GM03348 (cell line): ENCODE measurements around the gene SAMD8.
A peak's percentile ranks its signal among the peaks of the same experiment; 100 is the strongest.
"Not testable (repeated sequence)": the region's sequence is repeated elsewhere in the genome, so short reads cannot be mapped to it uniquely, and the experiment has no call there.

Source experiments
- DNase-seq: peaks from one replicate; pipeline ENCODE4 v3.0.0; 2012; ENCODE audit warnings: low spot score

Gene SAMD8

DNA sequence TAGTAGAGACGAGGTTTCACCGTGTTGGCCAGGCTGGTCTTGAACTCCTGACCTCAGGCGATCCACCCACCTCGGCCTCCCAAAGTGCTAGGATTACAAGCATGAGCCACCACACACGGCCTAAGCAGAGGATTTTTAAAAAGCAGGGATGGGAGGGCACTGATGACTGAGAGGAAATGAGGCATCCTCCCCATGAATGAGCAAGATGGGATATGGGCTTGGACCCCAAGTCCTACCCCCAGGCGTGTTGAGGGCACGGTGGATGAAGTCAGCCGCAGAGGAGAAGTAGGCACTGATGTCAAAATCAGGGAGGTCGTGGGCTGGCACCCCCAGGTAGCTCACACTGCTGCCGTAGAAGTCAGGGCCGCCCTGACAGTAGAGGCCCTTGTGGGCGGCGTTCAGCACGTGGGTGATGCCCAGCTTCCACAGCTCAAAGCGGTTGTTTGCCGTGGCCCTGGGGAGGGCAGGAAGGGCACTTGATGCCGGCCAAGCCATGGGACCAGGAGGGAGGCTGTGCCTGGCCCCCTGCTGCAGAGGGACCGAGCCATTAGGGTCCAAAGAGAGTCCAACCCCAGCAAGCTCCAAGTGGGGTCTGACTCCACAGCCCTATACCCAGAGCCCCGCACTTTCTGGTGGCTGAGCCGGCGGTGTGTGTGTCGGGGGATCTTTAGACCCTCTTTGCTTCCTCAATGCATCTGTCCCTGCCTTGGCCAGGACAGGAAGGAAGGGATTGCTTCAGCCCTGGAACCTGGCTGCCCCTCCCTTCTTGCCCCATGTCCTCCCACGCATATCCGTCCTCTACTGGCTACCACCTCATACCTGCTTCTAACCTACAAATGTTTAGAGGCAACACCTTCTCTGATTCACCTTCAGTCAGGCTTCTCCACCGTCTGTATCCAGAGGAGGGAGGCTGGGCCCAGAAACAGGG is 3.4 kb upstream of the SAMD8 start:
- DNase-seq: no peak

DNA sequence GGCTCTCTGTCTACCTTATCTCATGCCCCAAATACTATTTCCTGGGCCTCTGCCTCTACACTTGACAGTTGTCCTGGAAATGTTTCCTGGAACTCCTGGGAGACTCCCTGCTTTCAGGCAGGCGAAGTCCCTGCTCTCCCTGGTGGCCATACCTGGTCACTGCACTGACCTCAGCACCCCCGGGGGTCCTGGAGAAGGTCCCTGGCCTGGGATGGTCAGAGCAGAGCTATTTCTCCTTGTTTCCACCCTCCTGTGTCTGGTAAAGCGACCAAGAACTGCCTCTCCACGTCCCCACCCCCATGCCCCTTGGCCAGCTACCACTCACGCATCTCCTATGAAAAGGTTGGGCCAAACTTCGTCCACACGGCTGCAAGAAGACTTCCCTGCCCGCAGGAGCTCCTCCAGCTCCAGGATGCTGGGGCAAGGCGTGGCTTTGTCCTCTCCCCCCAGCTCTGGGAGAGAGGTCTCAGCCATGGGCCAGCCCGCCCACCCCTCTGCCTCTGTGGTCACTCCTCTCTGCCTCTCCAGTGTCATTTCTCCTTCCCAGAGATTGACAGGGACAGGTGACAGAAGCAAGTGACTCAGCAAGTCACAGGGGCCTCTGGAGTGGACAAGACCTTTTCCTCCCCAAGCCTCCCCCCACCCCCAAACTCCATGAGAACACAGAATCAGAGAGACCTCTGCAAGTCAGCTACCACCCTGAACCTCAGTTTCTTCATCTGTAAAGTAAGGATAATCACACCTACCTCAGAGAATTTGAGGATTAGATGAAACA is 2.6 kb upstream of the SAMD8 start:
- DNase-seq: peak; percentile 69

DNA sequence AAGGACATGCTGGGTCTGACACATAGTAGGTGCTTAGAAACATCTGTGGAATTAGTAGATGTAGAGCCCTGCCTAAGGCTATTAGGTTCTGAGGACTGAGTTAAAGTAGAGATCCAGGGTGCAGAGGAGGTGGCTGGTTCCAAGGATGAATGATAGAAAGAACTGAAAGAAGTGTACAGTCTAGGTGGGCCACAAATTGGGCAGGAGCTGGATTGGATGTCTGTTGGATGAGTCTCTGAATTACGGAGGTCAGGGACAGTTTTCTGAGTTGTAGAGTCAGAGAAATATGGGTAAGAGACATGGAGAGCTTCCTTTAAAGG is 2.0 kb upstream of the SAMD8 start:
- DNase-seq: no peak

DNA sequence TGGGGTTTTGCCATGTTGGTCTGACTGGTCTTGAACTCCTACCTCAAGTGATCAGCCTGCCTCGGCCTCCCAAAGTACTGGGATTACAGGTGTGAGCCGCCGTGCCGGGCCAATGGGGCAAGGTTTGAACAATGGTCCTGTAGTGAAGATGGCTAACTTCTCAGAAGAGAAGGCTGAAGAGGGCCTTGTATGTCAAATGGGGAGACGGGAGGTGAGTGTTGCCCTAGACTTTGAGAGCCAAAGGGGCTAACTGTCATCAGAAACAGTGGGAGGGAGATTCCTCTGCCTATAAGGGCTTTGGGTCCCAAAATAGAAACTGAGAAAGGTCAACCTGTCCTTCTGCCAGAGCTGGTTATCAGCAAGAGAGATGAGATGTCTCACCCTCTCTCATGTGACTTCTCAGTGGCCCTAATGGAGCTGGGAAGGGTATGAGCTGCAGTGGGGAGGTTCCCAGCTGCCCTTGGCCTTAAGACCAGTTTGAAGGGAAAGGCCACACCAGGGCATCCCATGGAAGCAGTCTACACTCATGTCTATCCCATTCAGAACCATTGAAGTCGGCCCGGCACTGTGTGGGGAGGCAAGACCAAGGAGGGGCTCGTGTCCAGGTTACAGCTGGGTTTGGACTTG is 1.3 kb upstream of the SAMD8 start:
- DNase-seq: no peak

DNA sequence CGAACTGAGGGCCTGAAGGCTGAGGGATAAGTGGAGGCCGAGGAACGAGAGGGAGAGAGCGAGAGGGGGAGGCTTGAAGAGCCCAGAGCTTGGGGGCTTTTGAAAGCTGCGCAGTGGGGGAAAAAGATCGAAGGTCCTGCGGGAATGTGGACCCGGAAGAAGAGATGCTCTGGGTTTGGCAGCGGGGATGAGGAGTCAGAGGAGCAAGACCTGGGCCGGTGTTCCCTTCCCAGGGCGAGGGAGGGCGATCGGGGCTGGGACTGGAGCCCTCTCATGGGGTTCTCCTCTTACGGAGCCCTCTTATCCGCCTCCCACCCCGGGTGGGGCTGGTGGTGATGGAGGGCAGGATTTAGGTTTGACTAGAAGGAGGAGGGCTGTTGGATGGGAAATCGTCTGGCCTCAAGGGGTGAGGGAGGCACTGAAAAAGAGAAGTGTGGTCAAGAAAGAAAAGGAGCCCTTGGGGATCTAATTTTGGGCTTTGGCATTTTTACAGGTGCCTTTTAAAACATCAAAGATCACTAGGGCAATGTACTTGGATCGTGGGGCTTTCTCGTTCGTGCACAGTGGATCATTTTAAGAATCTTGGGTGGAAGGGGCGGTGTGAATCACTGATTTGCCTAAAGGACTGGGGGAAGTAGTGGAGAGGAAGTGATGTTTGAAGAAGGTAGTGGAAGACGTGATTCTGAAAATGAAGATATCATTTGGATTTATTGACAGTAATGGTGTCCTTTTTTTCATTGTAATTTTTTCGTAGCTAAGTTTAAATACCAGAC is 637 bp downstream of the SAMD8 start:
- peak; percentile 66 for DNase-seq

DNA sequence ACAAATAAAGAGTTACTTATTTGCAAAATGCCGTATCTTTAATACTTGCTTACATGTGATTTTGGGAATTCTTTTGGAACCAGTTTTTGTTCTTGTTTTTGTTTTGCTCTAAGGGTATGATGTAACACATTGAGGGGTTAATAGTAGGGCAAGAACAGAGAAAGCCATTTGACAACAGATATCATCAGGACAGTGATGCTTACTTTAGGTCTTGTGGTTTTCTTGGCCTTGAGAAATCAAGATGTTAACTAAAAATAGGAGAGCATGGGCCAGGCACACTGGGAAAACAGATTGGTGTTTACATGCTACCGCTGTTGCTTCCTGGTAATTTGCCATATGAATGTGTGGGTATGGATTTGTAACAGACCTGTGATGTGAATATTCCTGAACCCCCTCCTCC is 3.7 kb downstream of the SAMD8 start:
- DNase-seq: no peak

DNA sequence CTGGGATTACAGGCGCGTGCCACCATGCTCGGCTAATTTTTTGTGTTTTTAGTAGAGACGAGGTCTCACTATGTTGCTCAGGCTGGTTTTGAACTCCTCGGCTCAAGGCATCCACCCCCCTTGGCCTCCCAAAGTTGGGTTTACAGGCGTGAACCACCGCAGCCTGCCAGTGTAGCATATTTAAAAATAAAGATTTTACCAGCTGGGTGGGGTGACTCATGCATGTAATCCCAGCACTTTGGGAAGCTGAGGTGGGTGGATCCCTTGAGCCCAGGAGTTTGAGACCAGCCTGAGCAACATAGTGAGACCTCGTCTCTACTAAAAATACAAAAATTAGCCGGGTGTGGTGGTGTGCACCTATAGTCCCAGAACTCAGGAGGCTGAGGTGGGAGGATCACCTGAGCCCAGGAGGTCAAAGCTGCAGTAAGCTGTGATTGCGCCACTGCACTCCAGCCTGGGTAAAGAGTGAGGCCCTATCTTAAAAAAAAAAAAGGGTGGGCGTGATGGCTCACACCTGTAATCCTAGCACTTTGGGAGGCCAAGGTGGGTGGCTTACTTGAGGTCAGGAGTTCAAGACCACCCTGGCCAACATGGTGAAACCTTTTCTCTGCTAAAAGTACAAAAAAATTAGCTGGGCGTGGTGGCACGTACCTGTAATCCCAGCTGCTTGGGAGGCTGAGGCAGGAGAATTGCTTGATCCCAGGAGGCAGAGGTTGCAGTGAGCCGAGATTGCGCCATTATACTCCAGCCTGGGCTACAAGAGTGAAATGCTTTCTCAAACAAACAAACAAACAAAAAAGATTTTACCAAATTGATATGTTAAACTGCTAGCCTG is 5.7 kb downstream of the SAMD8 start:
- not testable (repeated sequence) for DNase-seq

DNA sequence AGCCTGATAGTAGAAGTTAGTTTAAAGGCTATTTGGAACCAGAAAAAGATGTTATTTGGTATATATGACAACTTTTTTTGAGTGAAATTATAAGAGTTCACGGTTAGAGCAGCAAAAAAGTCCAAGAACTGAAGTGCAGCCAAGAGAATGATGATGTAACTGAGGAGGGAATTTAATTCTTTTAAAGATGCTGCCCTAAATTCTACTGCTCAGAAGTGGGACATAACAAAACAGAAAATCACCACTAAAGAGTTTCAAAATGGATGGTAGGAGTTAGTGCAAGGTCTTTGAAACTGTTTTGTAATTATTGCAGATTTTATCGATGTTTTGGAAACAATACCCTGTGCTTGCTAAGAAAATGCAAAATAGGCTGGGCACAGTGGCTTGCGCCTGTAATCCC is 6.5 kb downstream of the SAMD8 start:
- DNase-seq: peak; percentile 47

DNA sequence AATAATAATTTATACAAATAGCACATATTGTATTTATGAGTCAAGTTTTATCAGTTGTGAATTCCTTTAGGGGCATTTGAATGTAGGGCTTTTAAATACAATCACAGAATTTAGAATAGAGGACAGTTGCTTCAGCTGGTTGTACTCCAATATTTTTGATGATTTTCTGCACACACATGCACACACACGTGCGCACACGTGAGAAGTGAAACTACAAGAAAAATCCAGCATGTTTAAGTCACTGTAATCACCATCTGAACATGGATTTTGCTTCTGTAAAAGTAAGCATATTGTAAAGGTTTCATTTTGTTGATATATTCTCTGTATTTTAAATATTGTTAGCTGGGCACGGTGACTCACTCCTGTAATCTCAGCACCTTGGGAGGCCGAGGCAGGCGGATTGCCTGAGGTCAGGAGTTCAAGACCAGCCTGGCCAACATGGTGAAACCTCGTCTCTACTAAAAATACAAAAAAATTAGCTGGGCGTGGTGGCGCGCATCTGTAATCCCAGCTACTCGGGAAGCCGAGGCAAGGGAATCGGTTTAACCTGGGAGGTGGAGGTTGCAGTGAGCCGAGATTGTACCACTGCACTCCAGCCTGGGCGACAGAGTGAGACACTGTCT is 8.1 kb downstream of the SAMD8 start:
- not testable (repeated sequence) for DNase-seq

DNA sequence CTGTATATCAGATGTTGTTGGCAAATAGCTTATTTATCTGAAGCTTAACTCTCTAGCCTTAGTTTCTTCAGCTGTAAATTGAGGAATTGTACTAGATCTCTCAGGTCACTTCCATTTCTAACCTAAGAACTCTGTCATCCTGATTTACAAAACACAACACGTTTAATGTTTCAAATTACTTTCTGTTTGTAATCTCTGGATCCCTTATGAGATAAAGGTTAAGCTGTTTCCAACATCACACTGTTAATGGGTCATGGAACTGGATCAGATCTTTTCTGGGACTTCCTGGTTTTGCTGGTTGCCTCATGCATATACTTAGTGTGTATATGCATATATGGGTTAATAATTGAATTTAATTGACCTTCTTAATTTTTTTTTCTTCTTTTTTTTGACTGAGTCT is 9.9 kb downstream of the SAMD8 start:
- DNase-seq: no peak

DNA sequence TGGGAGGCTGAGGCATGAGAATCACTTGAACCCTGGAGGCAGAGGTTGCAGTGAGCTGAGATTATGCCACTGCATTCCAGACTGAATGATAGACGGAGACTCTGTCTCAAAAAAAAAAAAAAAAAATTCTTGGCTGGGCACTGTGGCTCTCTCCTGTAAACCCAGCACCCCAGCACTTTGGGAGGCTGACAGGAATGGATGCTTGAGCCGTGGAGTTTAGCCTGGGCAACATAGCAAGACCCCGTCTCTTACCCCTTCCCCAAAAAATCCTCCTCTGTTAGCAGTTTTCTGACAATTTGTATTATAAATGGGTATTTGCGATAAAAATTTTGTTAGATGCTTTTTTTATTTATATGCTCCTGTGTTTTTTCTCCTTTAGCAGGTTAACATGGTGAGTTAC is 11.0 kb downstream of the SAMD8 start:
- no peak for DNase-seq

DNA sequence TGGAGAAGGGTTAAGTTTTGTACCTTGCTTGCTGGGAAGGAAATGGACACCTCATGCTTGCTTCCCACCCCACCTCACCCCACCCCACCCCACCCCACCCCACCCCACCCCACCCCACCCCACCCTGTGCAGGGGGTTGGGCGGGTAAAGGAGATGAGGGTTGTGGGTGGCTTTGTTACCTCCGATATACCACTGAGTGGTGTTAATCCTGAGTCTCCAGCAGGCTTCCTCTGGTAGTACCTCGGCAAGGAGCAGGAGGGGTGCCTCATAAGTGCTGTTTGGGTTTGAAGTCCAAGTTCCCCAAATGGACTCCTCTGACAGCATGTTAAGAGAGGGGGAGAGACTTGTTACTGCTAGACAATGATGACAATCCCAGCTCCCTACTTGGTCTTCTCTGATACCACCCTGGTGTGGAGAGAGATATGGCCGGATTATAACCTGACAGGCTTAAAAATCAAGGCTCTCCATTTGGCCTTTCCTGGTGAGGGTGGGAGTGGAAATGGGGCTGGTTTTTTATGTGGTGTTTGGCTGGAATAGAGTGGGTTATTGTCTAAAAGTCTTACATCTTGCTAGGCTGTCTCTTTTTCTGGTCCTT is 11.7 kb downstream of the SAMD8 start:
- no peak for DNase-seq

DNA sequence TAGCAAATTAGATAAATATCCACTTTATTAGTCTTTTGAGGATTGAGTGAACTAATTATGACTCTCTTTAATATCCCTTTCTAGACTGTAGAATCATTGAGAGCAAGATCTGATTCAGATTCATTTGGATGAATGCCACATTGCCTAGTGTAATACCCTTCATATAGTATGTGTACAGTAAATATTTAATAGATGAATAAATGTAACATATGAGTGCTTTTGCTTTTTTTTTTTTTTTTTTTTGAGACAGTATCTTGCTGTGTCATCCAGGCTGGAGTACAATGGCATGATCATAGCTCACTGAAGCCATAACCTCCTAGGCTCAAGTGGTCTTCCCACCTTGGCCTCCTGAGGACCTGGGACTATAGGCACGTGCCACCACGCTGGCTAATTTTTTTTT is 14.8 kb downstream of the SAMD8 start:
- no peak for DNase-seq

DNA sequence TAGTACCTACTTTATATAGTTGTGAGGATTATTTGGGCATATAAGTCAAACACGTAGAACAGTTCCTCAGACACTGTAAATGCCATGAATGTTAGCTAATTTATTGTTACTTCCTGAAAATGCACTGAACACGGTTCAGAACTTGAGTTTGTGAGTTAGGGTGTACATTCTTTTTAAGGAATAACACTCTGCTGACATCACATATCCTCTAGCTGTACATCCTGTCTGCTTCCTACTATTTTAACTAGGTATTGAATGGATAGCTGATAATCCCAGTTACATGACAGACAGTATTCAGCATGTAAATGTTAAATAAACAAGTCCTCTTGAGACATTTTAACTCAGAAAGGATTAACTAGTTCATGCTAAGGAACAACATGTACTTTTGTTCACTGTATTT is 16.0 kb downstream of the SAMD8 start:
- no peak for DNase-seq

DNA sequence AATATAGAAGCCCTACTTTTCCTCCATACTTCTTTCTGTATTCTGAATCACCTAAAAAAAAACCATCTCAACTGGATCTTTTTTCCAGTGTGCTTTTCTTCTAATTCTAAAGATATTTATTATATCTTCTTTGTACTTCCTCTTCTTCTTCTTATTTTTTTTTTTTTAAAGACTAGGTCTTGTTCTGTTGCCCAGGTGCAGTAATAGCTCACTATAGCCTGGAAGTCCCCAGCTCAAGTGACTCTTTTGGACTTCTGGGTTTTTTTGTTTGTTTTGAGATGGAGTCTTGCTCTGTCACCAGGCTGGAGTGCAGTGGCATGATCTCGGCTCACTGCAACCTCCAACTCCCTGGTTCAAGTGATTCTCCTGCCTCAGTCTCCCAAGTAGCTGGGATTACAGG is 17.5 kb downstream of the SAMD8 start:
- DNase-seq: not testable (repeated sequence)

DNA sequence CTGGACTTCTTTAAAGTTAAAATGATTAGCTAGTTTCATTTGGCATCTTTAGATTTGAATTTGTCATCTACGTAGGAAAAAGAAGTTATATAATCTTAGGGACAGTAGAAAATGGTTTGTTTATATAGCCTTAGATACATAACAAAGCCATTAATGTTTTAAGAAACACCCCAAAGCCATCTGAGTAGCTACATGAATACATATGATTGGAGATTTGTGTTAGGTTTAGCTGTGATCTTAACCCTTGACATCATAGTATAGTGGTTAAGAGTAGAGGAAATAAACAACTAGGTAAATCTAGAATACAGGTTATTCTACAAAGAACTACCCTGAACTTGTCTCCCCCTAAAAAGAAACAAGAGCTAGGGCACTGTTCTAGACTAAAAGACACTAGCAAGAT is 18.1 kb downstream of the SAMD8 start:
- DNase-seq: no peak

DNA sequence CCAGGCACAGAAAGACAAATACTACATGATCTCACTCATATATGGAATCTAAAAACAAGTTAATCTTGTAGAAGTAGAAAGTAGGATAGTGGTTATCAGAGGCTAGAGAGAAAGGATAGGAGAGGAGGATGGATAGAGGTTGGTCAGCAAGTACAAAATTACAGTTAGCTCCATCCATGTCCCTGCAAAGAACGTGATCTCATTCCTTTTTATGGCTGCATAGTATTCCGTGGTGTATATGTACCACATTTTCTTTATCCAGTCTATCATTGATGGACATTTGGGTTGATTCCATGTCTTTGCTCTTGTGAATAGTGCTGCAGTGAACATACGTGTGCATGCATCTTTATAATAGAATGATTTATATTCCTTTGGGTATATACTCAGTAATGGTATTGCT is 22.2 kb downstream of the SAMD8 start:
- not testable (repeated sequence) for DNase-seq

DNA sequence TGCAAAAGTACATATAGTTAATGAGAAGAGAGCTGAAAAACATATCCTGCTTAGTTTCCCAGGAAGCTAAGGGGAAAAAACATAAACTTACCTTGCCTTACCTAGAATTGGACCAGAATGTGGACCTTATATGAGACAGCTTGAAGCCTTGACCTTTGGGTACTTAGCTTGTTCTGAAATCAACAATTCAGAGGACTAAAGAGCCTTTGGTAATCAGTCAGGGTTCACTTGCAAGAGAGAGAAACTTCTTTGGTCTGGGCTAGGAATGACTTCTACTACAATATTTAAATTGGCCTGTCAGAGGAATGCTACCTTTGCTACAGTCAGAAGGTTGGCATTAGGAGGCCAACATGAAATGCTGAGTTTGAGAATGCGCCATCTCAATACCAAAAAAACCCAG is 24.9 kb downstream of the SAMD8 start:
- no peak for DNase-seq

DNA sequence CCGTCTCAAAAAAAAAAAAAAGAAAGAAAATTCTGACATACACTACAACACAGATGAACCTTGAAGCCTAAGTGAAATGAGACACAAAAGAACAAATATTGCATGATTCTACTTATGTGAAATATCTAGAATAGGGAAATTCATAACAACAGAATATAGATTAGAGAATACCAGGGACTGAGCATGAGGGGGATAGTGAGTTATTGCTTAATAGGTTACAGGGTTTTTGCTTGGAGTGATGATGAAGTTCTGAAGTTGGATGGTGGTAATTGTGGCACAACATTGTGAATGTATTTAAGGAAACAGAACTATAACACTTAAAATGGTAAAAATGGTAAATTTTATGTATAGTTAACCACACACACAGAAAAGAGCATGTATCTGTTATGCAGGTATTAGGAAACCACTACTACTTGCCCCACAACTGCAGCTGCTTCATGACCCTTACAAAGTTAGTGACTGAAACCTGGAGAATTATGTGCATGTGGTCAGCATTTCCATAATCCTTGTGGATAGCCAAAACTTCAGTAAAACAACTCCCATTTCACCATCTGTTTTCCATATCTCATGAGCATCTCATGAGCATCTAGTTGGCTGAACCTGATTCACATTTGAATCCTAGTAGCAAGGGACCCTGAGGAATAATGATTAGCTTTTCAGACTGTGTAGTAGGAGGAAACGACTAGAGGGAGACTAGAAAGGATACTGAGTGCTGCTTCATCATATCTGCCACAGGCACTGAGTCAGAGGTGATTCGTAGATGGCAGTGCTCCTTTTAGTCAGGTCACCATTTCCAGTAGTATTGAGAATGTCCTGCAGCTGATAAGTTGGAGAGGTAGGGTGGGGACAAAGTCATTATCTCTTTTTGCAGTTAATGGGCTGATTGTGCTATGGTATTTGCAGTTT is 26.3 kb downstream of the SAMD8 start:
- peak; percentile 49 for DNase-seq
